OCI-LY7 (cell line): Measurements from ENCODE around the gene POLR1C. TPM values are rescaled to one million over a fixed set of nuclear protein-coding genes. Genes with fewer than 3 reads are reported as not detected.

ENCODE experiments used
- BruUV-seq: library from RNA; stranded (reverse); fragments of 400-500 nt; replicated peaks from 2 replicates; lab custom pipeline; 2021; lab: Mats Ljungman, UMichigan
- CTCF ChIA-PET: fragments of 300-600 bp; sonication (Branson Sonifier 250); formaldehyde crosslinking; loops from one replicate; lab custom pipeline; 2022; ENCODE audit warnings: antibody characterized with exemption; ENCODE audit not compliant: unreplicated experiment; lab: Charles Lee
- POLR2A ChIA-PET: fragments of 300-600 bp; sonication (Branson Sonifier 250); formaldehyde crosslinking; loops from one replicate; lab custom pipeline; 2022; ENCODE audit warnings: antibody characterized with exemption; lab: Charles Lee
- DNase-seq: peaks from one replicate; pipeline ENCODE4 v3.0.0-alpha.2; 2015; ENCODE audit warnings: low spot score
- H2AFZ ChIP-seq: fragments of 200-600 bp; sonication (generic), shearing (Covaris generic); 2 replicates; pipeline ENCODE4 v1.6.1; 2014; ENCODE audit warnings: mild to moderate bottlenecking, antibody characterized with exemption, low read length, moderate library complexity
- H3K27ac ChIP-seq: fragments of 200-600 bp; sonication (generic); 2 replicates; pipeline ENCODE4 v1.5.1; 2014; ENCODE audit warnings: mixed run types, low read depth, mild to moderate bottlenecking, moderate library complexity, low read length, inconsistent platforms; ENCODE audit not compliant: poor library complexity, severe bottlenecking
- H3K36me3 ChIP-seq: fragments of 200-600 bp; sonication (generic); 2 replicates; pipeline ENCODE4 v1.6.1; 2014; ENCODE audit warnings: mild to moderate bottlenecking, antibody characterized with exemption, low read length, moderate library complexity, mixed read lengths; ENCODE audit not compliant: insufficient read depth
- H3K4me1 ChIP-seq: fragments of 200-600 bp; sonication (generic); 2 replicates; pipeline ENCODE4 v1.5.1; 2014; ENCODE audit warnings: mild to moderate bottlenecking, low read length; ENCODE audit not compliant: insufficient read depth, poor library complexity, severe bottlenecking
- H3K4me2 ChIP-seq: fragments of 200-600 bp; sonication (generic); 2 replicates; pipeline ENCODE4 v1.6.1; 2014; ENCODE audit warnings: mild to moderate bottlenecking, low read length
- H3K4me3 ChIP-seq: fragments of 200-600 bp; sonication (generic); 2 replicates; pipeline ENCODE4 v1.5.1; 2014; ENCODE audit warnings: mild to moderate bottlenecking, low read depth, low read length; ENCODE audit not compliant: poor library complexity, severe bottlenecking
- H3K79me2 ChIP-seq: fragments of 200-600 bp; sonication (generic); 2 replicates; pipeline ENCODE4 v1.6.1; 2016; ENCODE audit warnings: low read depth, mild to moderate bottlenecking, low read length, moderate library complexity, mixed read lengths; ENCODE audit not compliant: insufficient read depth
- H3K9me2 ChIP-seq: fragments of 200-600 bp; sonication (generic); 2 replicates; pipeline ENCODE4 v1.6.1; 2016; ENCODE audit warnings: mild to moderate bottlenecking, low read length, mixed read lengths; ENCODE audit not compliant: insufficient read depth
- H3K9me3 ChIP-seq: fragments of 200-600 bp; sonication (generic); 2 replicates; pipeline ENCODE4 v1.6.1; 2014; ENCODE audit warnings: mild to moderate bottlenecking, mixed run types, low read length, mixed read lengths
- H4K20me1 ChIP-seq: fragments of 200-600 bp; sonication (generic); 2 replicates; pipeline ENCODE4 v1.6.1; 2014; ENCODE audit warnings: mild to moderate bottlenecking, antibody characterized with exemption, low read length, moderate library complexity, mixed read lengths; ENCODE audit not compliant: insufficient read depth
- EZH2phosphoT487 ChIP-seq: fragments of 200-600 bp; sonication (generic); IDR thresholded peaks from 2 replicates; pipeline ENCODE4 v1.6.1; 2018; ENCODE audit warnings: low read depth, borderline replicate concordance, mild to moderate bottlenecking, mixed run types, antibody characterized with exemption, low read length, moderate library complexity, mixed read lengths
- intact Hi-C: fragments of 100-400 bp; cut with micrococcal nuclease; formaldehyde crosslinking; loops from one replicate; pipeline ENCODE4 v1.10.0; 2022; ENCODE audit not compliant: unreplicated experiment
- total RNA-seq, 2 experiments: library from RNA; depleted of rRNA in 1 of 2; stranded (reverse); fragments of >200 nt in 1 of 2; shearing (Covaris generic) in 1 of 2; gene quantifications; 2 replicates each; pipeline ENCODE4 v1.2.3, GENCODE V29; 2014 to 2022
- TF ChIP-seq, protein P1 (sequence below): fragments of 200-600 bp; sonication (generic); conservative IDR thresholded peaks from 2 replicates; pipeline ENCODE4 v1.5.1; 2014; ENCODE audit warnings: mild to moderate bottlenecking, antibody characterized with exemption, low read length, moderate library complexity, mixed read lengths

POLR1C gene
- total RNA-seq, 2 experiments from 2014 or later: 40.7 to 41.2 TPM

DNA sequence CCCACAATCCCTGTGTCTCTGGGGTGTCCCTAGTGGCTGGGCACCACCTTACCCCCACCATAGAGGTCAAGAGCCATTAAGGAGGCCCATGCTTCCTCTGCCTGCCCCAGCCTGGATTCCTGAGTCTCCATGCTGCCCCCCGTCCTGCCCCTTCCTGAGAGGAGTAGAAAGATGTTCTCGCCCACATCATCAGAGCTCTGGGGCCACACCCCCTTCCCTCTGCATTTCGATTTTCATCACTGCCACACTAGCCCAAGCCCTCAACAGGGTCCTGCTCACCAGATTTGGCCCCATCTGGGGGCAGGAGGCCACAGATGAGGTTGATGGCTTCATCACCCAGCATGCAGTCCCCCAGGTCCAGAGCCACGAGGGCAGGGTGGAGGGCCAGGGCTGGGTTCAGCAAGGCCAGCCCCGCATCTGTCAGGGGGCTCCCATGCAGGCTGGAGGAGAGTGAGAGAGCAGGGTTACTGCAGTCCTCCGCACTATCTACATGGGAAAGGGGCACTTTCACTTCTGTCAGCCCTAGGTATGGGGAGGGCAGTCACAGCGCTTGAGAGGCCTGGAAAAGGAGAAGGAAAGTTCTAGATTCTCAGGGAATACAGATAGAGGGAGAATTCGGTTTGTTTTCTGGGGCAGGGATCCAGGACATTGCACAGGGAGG lies 8.3 kb upstream of the POLR1C start:
- CTCF ChIA-PET: interaction anchor here (0.6 kb wide), 1 partner anchor 253 kb away, joined by 3 read pairs; no protein-coding TSS in a partner anchor
- no peaks in the 10 kb centered on the region for H3K9me2 ChIP-seq
- TF ChIP-seq, protein P1, sequence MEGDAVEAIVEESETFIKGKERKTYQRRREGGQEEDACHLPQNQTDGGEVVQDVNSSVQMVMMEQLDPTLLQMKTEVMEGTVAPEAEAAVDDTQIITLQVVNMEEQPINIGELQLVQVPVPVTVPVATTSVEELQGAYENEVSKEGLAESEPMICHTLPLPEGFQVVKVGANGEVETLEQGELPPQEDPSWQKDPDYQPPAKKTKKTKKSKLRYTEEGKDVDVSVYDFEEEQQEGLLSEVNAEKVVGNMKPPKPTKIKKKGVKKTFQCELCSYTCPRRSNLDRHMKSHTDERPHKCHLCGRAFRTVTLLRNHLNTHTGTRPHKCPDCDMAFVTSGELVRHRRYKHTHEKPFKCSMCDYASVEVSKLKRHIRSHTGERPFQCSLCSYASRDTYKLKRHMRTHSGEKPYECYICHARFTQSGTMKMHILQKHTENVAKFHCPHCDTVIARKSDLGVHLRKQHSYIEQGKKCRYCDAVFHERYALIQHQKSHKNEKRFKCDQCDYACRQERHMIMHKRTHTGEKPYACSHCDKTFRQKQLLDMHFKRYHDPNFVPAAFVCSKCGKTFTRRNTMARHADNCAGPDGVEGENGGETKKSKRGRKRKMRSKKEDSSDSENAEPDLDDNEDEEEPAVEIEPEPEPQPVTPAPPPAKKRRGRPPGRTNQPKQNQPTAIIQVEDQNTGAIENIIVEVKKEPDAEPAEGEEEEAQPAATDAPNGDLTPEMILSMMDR: no peak
- TF ChIP-seq EZH2phosphoT487: no peak
- peaks cover 47% of the 10 kb centered on the region for H3K36me3 ChIP-seq
- intact Hi-C loops: loop anchor here (10.0 kb wide), 1 partner anchor 434 kb away; the partner anchor contains the start of gene PTK7
- BruUV-seq: no TSS peak
- no peak overlapping the region for H3K4me3 ChIP-seq
- no peak for DNase-seq
- no peaks in the 10 kb centered on the region for H3K4me1 ChIP-seq
- no peaks in the 10 kb centered on the region for H3K79me2 ChIP-seq
- no peak overlapping the region for H3K27ac ChIP-seq
- POLR2A ChIA-PET: interaction anchor here (0.7 kb wide), 1 partner anchor 112 kb away, joined by 3 read pairs; no protein-coding TSS in a partner anchor
- no peaks in the 10 kb centered on the region for H4K20me1 ChIP-seq
- H3K9me3 ChIP-seq: no peaks in the 10 kb centered on the region
- no peak overlapping the region for H2AFZ ChIP-seq
- H3K4me2 ChIP-seq: no peak overlapping the region

DNA sequence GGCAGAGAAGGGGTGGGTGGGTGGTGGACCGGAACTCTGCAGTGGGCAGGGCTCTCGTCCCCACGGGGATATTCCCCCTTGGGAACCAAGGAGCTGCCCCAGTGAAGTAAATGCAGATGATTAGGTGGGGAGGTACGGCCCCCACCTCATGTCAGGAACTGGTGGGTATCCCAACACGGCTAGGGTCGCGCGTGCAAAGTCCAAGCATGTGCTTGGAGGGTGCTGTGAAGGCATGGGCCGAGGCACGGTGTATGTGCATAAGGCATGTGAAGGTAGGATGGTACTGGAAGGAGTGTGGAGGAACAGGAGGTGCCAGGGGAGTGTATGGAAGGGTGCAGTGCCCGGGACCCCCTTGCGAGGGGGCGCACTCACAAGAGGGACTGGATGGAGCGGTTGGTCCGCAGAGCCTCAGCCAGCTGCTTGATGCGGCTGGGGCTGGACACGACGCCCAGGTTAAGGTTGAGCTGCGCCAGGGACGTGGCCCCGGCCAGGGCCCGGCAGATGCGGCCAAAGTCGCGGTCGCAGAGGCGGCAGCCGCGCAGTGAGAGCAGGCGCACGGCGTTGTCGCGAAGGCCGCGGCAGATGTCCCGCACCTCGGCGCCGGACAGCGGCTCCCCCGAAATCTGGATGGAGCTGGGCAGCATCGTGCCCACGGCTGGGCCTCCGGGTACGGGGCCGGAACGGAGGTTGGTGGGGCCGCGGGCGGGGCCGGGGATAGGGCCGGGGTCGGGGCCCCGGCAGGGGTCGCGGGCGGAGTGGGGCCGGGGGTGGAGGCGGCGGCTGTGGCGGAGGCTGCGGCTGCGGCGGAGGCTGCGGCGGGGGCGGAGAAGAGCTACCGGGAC lies 7.5 kb upstream of the POLR1C start:
- POLR2A ChIA-PET: no interaction called here
- Histone ChIP-seq H3K9me2 (no peaks in the 10 kb centered on the region), H3K36me3 (peaks cover 47% of the 10 kb centered on the region)

More for the DNA sequence above, 7.5 kb upstream of the POLR1C start:
- Histone ChIP-seq H3K9me3 (no peaks in the 10 kb centered on the region), H2AFZ (no peak overlapping the region), H3K79me2 (no peaks in the 10 kb centered on the region), H3K4me2 (peak overlapping the region; percentile 62), H3K4me3 (peak overlapping the region; percentile 53), H3K27ac (no peak overlapping the region), H4K20me1 (no peaks in the 10 kb centered on the region), H3K4me1 (no peaks in the 10 kb centered on the region)
- TF ChIP-seq, protein P1: no peak
- no peak for TF ChIP-seq EZH2phosphoT487
- DNase-seq: no peak
- intact Hi-C loops: loop anchor here (10.0 kb wide), 1 partner anchor 435 kb away; the partner anchor contains the start of gene PTK7
- no TSS peak for BruUV-seq
- CTCF ChIA-PET: no interaction called here
